H1 (cell line): Measurements from ENCODE around the gene PRKCA.

Experiments
- CTCF ChIP-seq, 3 experiments: IDR thresholded peaks; 1 replicate in 2 of 3; 2 replicates in 1 of 3; pipeline versions ENCODE4 v1.5.1 to v1.6.1; 2011; ENCODE audit warnings: low read length in 3 of 3, mild to moderate bottlenecking in 3 of 3, inconsistent platforms in 2 of 3, low read depth in 1 of 3, moderate library complexity in 1 of 3; ENCODE audit not compliant: insufficient read depth in 1 of 3; ENCODE audit errors: control extremely low read depth in 1 of 3
- MAFK ChIP-seq: IDR thresholded peaks from 2 replicates; pipeline ENCODE4 v1.6.1; 2012; ENCODE audit warnings: low read depth, mild to moderate bottlenecking, improper control_type of control experiment, low read length
- MAX ChIP-seq: IDR thresholded peaks from 2 replicates; pipeline ENCODE4 v1.6.1; 2012; ENCODE audit warnings: inconsistent platforms
- POLR2A ChIP-seq, 2 experiments: IDR thresholded peaks; 1 replicate in 1 of 2; 2 replicates in 1 of 2; pipeline ENCODE4 v1.6.1; 2011; ENCODE audit warnings: low read depth in 2 of 2, low read length in 2 of 2, mild to moderate bottlenecking in 2 of 2; ENCODE audit errors: control extremely low read depth in 1 of 2
- USF2 ChIP-seq: IDR thresholded peaks from 2 replicates; pipeline ENCODE4 v1.6.1; 2011; ENCODE audit warnings: low read length, improper control_type of control experiment

GRCh38 chr17:66322764-66323163, 20.4 kb downstream of the PRKCA start:
- TF ChIP-seq USF2 (no peak), MAX (no peak), CTCF (IDR thresholded peaks at IDR 0.05; ENCODE audit: control extremely low read depth in 1 of 3, insufficient read depth in 1 of 3, low read depth in 1 of 3, low read length in 3 of 3) (no peak), POLR2A (IDR thresholded peaks at IDR 0.05; ENCODE audit: control extremely low read depth in 1 of 2, low read depth in 2 of 2, low read length in 2 of 2) (no peak), MAFK (no peak)
